Vagina (tissue), 2 donors: ENCODE results near the gene ZNF740.

Source experiments
- POLR2A ChIP-seq, 2 donors: fragments of 450-650 bp; IDR thresholded peaks; one replicate each; pipeline ENCODE4 v1.6.1; 2017; ENCODE audit warnings: antibody characterized with exemption in 2 of 2, mild to moderate bottlenecking in 2 of 2, moderate library complexity in 2 of 2
- POLR2AphosphoS5 ChIP-seq, 2 donors: sonication (generic); formaldehyde crosslinking; IDR thresholded peaks; one replicate each; pipeline ENCODE4 v1.9.0; 2017; ENCODE audit warnings: antibody characterized with exemption in 2 of 2, mild to moderate bottlenecking in 2 of 2, low read depth in 1 of 2; ENCODE audit not compliant: insufficient read depth in 1 of 2
- TF ChIP-seq, protein P1 (sequence below), 3 experiments: fragments of 450-650 bp in 2 of 3; fragments of 200-600 bp in 1 of 3; sonication (generic) in 1 of 3; IDR thresholded peaks; one replicate each; pipeline ENCODE4 v1.5.1; 2017 to 2019; ENCODE audit warnings: antibody characterized with exemption in 3 of 3, mild to moderate bottlenecking in 2 of 3, moderate library complexity in 2 of 3

DNA sequence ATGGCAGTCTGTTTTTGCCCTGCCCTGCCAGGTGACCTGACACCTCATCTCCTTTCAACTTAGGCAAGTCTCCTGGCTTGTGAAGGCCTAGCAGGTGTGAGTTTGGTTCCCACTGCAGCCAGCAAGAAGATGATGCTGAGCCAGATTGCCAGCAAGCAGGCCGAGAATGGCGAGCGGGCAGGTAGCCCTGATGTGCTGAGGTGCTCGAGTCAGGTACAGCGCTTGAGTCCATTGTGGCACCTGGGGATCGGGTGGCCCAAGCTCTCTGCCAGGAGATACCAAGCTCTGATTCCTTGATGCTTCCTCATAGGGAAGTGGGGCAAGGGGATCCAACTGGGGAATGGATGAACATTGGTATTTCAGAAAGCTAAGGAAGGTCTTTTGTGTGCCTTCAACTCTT lies 4.3 kb downstream of the ZNF740 start:
- TF ChIP-seq POLR2A (IDR thresholded peaks at IDR 0.05) = no peak
- TF ChIP-seq, protein P1, sequence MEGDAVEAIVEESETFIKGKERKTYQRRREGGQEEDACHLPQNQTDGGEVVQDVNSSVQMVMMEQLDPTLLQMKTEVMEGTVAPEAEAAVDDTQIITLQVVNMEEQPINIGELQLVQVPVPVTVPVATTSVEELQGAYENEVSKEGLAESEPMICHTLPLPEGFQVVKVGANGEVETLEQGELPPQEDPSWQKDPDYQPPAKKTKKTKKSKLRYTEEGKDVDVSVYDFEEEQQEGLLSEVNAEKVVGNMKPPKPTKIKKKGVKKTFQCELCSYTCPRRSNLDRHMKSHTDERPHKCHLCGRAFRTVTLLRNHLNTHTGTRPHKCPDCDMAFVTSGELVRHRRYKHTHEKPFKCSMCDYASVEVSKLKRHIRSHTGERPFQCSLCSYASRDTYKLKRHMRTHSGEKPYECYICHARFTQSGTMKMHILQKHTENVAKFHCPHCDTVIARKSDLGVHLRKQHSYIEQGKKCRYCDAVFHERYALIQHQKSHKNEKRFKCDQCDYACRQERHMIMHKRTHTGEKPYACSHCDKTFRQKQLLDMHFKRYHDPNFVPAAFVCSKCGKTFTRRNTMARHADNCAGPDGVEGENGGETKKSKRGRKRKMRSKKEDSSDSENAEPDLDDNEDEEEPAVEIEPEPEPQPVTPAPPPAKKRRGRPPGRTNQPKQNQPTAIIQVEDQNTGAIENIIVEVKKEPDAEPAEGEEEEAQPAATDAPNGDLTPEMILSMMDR (IDR thresholded peaks at IDR 0.05) = no peak
- TF ChIP-seq POLR2AphosphoS5 (IDR thresholded peaks at IDR 0.05; ENCODE audit: insufficient read depth in 1 of 2, low read depth in 1 of 2) = no peak
